ENCODE data around the gene RPL32.

The RPL32 gene

GRCh38 chr3:12875857-12876836, 34.8 kb upstream of the RPL32 start:
- DNase-seq (ENCODE audit: low read depth), result no peak
- peak overlapping the region; percentile 33 for H3K4me3 ChIP-seq (ENCODE audit: low read length)
- TF ChIP-seq, protein P1, sequence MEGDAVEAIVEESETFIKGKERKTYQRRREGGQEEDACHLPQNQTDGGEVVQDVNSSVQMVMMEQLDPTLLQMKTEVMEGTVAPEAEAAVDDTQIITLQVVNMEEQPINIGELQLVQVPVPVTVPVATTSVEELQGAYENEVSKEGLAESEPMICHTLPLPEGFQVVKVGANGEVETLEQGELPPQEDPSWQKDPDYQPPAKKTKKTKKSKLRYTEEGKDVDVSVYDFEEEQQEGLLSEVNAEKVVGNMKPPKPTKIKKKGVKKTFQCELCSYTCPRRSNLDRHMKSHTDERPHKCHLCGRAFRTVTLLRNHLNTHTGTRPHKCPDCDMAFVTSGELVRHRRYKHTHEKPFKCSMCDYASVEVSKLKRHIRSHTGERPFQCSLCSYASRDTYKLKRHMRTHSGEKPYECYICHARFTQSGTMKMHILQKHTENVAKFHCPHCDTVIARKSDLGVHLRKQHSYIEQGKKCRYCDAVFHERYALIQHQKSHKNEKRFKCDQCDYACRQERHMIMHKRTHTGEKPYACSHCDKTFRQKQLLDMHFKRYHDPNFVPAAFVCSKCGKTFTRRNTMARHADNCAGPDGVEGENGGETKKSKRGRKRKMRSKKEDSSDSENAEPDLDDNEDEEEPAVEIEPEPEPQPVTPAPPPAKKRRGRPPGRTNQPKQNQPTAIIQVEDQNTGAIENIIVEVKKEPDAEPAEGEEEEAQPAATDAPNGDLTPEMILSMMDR (conservative IDR thresholded peaks at IDR 0.05; ENCODE audit: low read depth, low read length), result no peak

DNA sequence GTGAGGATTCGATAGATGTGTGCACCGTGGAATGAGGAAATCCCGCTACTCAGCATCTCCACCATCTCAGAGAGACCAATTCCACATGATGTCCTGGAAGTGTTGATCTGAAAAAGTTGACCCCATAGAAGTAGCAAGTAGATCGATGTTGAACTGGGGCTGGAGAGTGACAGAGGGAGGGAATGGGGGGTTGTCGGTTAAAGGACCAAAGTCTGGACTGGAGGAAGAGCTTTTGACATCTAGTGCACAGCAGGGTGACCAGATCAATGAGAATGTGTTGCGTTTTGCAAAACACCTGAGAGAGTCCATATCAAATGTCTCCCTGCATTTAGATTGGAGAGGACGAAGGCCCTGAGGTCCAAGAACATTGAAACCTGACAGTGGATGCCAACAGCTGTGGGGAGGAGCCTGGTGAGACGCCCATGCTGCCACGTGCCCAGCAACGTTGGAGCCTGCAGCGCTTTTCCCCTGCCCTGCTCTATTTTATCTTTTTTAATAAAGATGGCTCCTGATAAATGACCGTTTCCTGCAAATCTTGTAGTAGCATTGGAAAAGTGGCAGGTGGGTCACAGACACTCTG, 30.1 kb upstream of the RPL32 start:
- H3K4me3 ChIP-seq (ENCODE audit: low read length), result no peak overlapping the region

DNA sequence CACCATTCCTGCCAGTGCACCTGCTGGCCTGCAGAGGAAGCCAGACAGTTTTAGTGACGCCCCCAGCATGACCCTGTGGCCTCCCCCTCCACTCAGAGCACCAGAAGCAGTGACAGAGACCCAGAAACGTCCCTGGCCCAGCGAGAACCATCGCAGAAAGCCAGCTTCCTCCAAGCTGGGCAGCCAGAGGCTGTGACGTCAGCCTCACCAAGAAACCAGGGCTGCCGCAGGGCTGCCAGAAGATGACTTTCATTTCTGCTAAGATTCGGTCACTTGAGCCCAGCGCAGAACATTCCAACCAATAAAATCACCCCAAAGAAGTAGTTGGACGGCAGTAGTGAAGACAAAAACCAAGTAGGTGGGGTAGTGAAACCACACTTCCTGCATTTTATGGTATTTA, 29.6 kb upstream of the RPL32 start:
- no peak for DNase-seq (ENCODE audit: low read depth)
- H3K4me3 ChIP-seq (ENCODE audit: low read length), result no peak overlapping the region
- TF ChIP-seq, protein P1 (conservative IDR thresholded peaks at IDR 0.05; ENCODE audit: low read depth, low read length), result no peak

More for the DNA sequence above, 30.1 kb upstream of the RPL32 start:
- TF ChIP-seq, protein P1 (conservative IDR thresholded peaks at IDR 0.05; ENCODE audit: low read depth, low read length), result no peak
- DNase-seq (ENCODE audit: low read depth), result no peak

DNA sequence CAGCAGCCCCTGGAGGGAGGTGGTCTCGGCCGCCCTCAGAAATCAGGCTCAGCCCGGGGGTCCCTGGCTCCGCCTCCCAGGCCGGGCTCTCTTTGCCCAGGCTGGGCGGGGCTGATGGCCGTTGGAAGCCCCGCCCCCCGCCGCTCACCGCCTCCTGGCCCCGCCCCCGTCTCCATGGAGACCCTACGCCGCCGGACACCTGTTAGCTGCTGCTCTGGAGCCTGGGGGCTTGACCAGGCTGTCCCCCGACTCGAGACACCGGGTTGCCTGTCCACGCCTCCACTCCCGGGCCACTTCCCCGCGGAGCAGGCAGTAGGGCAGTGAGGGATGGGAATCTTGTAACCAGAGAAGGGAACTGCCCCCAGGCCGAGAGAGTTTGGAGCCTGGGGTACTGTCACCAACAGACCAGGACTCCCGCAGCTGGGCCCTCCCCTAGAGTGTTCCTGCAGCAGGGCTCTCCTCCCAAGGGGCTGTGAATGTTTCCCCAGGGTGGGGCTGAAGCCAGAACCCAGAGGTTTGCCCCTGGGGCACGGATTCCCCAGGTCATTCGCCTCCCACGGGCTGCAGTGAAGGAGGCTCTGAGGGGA, 27.8 kb upstream of the RPL32 start:
- TF ChIP-seq, protein P1 (conservative IDR thresholded peaks at IDR 0.05; ENCODE audit: low read depth, low read length), result no peak
- peak overlapping the region; percentile 30 for H3K4me3 ChIP-seq (ENCODE audit: low read length)
- no peak for DNase-seq (ENCODE audit: low read depth)

- TF ChIP-seq, protein P1 (conservative IDR thresholded peaks at IDR 0.05; ENCODE audit: low read depth, low read length), result peak; percentile 97
- DNase-seq (ENCODE audit: low read depth), result peak; percentile 51
- peak overlapping the region; percentile 30 for H3K4me3 ChIP-seq (ENCODE audit: low read length)
Observed at GRCh38 chr3:12868039-12869034, 27.0 kb upstream of the RPL32 start.

- no peak for DNase-seq (ENCODE audit: low read depth)
- TF ChIP-seq, protein P1 (conservative IDR thresholded peaks at IDR 0.05; ENCODE audit: low read depth, low read length), result no peak
Observed at GRCh38 chr3:12866836-12867235, 25.5 kb upstream of the RPL32 start.

More at GRCh38 chr3:12866836-12867235, 25.5 kb upstream of the RPL32 start:
- no peak overlapping the region for H3K4me3 ChIP-seq (ENCODE audit: low read length)

Measured in retinal pigment epithelial cell (primary cell).